ENCODE data around the gene POMT2. TPM values are rescaled to one million over a fixed set of nuclear protein-coding genes. Genes with fewer than 3 reads are reported as not detected.

POMT2 gene
- polyA plus RNA-seq, 1 of the 3 experiments (the other 2 are of a cell fraction) = 19.9 TPM

GRCh38 chr14:77329872-77330271 is 9.2 kb upstream of the POMT2 start:
- Histone ChIP-seq H4K20me1 (ENCODE audit: insufficient read depth) (no peaks in the 10 kb centered on the region), H3K27ac (ENCODE audit: low read depth in 2 of 2, low read length in 1 of 2) (no peak overlapping the region; a peak in 1 of 4 replicates), H2AFZ (ENCODE audit: low read depth) (no peak overlapping the region), H3K4me1 (ENCODE audit: control insufficient read depth in 1 of 2, insufficient read depth in 2 of 2, low read depth in 1 of 2, low read length in 1 of 2) (no peaks in the 10 kb centered on the region), H3K36me3 (replicated peaks in 1 of 2; ENCODE audit: control insufficient read depth in 1 of 2, insufficient read depth in 2 of 2, low read length in 1 of 2) (no peaks in the 10 kb centered on the region), H3K9me3 (no peaks in the 10 kb centered on the region), H3K4me3 (ENCODE audit: low read depth in 2 of 2, low read length in 1 of 2) (no peak overlapping the region), H3F3A (replicated peaks; ENCODE audit: insufficient read depth) (no peaks in the 10 kb centered on the region), H3K27me3 (ENCODE audit: insufficient read depth) (no peaks in the 10 kb centered on the region), H3K9ac (no peak overlapping the region), H3K79me2 (ENCODE audit: insufficient read depth) (no peaks in the 10 kb centered on the region), H3K9me2 (no peaks in the 10 kb centered on the region), H3K4me2 (no peak overlapping the region)
- POLR2A ChIA-PET = interaction anchor here (1.1 kb wide), 1 partner anchor 9 kb away, joined by 3 read pairs; the partner anchor contains the start of genes GSTZ1 and POMT2
- DNase-seq = no peak
- CTCF ChIA-PET = interaction anchor here (2.2 kb wide), 1 partner anchor 14 kb away, joined by 10 read pairs; no protein-coding TSS in a partner anchor
- TF ChIP-seq TAF1 (IDR thresholded peaks at IDR 0.05; ENCODE audit: borderline replicate concordance, low read depth, low read length) (no peak), SMC3 (IDR thresholded peaks at IDR 0.05; ENCODE audit: low read depth, low read length) (no peak), MEF2A (IDR thresholded peaks at IDR 0.05; ENCODE audit: borderline replicate concordance, low read depth) (no peak), NFIC (IDR thresholded peaks at IDR 0.05; ENCODE audit: borderline replicate concordance) (no peak), GABPA (IDR thresholded peaks at IDR 0.05; ENCODE audit: low read depth) (no peak), TEAD4 (IDR thresholded peaks at IDR 0.05; ENCODE audit: borderline replicate concordance, insufficient read depth) (no peak), YY1 (IDR thresholded peaks at IDR 0.05; ENCODE audit: low read depth) (no peak), RXRA (IDR thresholded peaks at IDR 0.05; ENCODE audit: borderline replicate concordance, low read depth) (no peak), MXI1 (IDR thresholded peaks at IDR 0.05; ENCODE audit: low read depth, low read length) (no peak), JUND (IDR thresholded peaks at IDR 0.05) (no peak), FOXM1 (IDR thresholded peaks at IDR 0.05; ENCODE audit: low read depth) (no peak)
- TF ChIP-seq, protein P1, sequence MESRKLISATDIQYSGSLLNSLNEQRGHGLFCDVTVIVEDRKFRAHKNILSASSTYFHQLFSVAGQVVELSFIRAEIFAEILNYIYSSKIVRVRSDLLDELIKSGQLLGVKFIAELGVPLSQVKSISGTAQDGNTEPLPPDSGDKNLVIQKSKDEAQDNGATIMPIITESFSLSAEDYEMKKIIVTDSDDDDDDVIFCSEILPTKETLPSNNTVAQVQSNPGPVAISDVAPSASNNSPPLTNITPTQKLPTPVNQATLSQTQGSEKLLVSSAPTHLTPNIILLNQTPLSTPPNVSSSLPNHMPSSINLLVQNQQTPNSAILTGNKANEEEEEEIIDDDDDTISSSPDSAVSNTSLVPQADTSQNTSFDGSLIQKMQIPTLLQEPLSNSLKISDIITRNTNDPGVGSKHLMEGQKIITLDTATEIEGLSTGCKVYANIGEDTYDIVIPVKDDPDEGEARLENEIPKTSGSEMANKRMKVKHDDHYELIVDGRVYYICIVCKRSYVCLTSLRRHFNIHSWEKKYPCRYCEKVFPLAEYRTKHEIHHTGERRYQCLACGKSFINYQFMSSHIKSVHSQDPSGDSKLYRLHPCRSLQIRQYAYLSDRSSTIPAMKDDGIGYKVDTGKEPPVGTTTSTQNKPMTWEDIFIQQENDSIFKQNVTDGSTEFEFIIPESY (IDR thresholded peaks at IDR 0.05; ENCODE audit: borderline replicate concordance, low read depth) = no peak
- TF ChIP-seq, protein P2, sequence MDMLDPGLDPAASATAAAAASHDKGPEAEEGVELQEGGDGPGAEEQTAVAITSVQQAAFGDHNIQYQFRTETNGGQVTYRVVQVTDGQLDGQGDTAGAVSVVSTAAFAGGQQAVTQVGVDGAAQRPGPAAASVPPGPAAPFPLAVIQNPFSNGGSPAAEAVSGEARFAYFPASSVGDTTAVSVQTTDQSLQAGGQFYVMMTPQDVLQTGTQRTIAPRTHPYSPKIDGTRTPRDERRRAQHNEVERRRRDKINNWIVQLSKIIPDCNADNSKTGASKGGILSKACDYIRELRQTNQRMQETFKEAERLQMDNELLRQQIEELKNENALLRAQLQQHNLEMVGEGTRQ (IDR thresholded peaks at IDR 0.05; ENCODE audit: borderline replicate concordance, low read depth, low read length) = no peak
- TF ChIP-seq, protein P3, sequence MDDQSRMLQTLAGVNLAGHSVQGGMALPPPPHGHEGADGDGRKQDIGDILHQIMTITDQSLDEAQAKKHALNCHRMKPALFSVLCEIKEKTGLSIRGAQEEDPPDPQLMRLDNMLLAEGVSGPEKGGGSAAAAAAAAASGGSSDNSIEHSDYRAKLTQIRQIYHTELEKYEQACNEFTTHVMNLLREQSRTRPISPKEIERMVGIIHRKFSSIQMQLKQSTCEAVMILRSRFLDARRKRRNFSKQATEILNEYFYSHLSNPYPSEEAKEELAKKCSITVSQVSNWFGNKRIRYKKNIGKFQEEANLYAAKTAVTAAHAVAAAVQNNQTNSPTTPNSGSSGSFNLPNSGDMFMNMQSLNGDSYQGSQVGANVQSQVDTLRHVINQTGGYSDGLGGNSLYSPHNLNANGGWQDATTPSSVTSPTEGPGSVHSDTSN (IDR thresholded peaks at IDR 0.05) = no peak
- 93% methylated on average over 4 of the region's 7 CpGs for whole genome bisulfite sequencing (ENCODE audit: low lambda C conversion rate)

- Histone ChIP-seq H3K4me2 (no peak overlapping the region), H3K36me3 (replicated peaks in 1 of 2; ENCODE audit: control insufficient read depth in 1 of 2, insufficient read depth in 2 of 2, low read length in 1 of 2) (no peaks in the 10 kb centered on the region), H2AFZ (ENCODE audit: low read depth) (no peak overlapping the region), H4K20me1 (ENCODE audit: insufficient read depth) (no peaks in the 10 kb centered on the region), H3K9ac (no peak overlapping the region), H3K27me3 (ENCODE audit: insufficient read depth) (no peaks in the 10 kb centered on the region), H3K9me3 (no peaks in the 10 kb centered on the region), H3K27ac (ENCODE audit: low read depth in 2 of 2, low read length in 1 of 2) (no peak overlapping the region), H3K79me2 (ENCODE audit: insufficient read depth) (peaks cover 5% of the 10 kb centered on the region; the same call in 1 of the 2 replicates), H3K9me2 (no peaks in the 10 kb centered on the region), H3K4me3 (ENCODE audit: low read depth in 2 of 2, low read length in 1 of 2) (no peak overlapping the region), H3K4me1 (ENCODE audit: control insufficient read depth in 1 of 2, insufficient read depth in 2 of 2, low read depth in 1 of 2, low read length in 1 of 2) (peaks cover 0 to 6% of the 10 kb centered on the region in 2 experiments; a peak in 2 of 4 replicates), H3F3A (replicated peaks; ENCODE audit: insufficient read depth) (no peaks in the 10 kb centered on the region)
- WGBS (ENCODE audit: low lambda C conversion rate) = no CpG with 5 or more reads among the region's 1 CpG
- TF ChIP-seq FOSL2 (IDR thresholded peaks at IDR 0.05; ENCODE audit: borderline replicate concordance, low read depth) (no peak), JUND (IDR thresholded peaks at IDR 0.05) (no peak), RAD21 (IDR thresholded peaks at IDR 0.05; ENCODE audit: low read length) (no peak), RCOR1 (IDR thresholded peaks at IDR 0.05; ENCODE audit: low read length) (no peak), TCF12 (IDR thresholded peaks at IDR 0.05) (no peak), GABPA (IDR thresholded peaks at IDR 0.05; ENCODE audit: low read depth) (no peak), EZH2phosphoT487 (IDR thresholded peaks at IDR 0.05; ENCODE audit: borderline replicate concordance, low read depth) (no peak), MXI1 (IDR thresholded peaks at IDR 0.05; ENCODE audit: low read depth, low read length) (no peak)
- TF ChIP-seq, protein P4, sequence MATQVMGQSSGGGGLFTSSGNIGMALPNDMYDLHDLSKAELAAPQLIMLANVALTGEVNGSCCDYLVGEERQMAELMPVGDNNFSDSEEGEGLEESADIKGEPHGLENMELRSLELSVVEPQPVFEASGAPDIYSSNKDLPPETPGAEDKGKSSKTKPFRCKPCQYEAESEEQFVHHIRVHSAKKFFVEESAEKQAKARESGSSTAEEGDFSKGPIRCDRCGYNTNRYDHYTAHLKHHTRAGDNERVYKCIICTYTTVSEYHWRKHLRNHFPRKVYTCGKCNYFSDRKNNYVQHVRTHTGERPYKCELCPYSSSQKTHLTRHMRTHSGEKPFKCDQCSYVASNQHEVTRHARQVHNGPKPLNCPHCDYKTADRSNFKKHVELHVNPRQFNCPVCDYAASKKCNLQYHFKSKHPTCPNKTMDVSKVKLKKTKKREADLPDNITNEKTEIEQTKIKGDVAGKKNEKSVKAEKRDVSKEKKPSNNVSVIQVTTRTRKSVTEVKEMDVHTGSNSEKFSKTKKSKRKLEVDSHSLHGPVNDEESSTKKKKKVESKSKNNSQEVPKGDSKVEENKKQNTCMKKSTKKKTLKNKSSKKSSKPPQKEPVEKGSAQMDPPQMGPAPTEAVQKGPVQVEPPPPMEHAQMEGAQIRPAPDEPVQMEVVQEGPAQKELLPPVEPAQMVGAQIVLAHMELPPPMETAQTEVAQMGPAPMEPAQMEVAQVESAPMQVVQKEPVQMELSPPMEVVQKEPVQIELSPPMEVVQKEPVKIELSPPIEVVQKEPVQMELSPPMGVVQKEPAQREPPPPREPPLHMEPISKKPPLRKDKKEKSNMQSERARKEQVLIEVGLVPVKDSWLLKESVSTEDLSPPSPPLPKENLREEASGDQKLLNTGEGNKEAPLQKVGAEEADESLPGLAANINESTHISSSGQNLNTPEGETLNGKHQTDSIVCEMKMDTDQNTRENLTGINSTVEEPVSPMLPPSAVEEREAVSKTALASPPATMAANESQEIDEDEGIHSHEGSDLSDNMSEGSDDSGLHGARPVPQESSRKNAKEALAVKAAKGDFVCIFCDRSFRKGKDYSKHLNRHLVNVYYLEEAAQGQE (IDR thresholded peaks at IDR 0.05; ENCODE audit: low read depth, low read length) = no peak
- POLR2A ChIA-PET = no interaction called here
- DNase-seq = no peak
- CTCF ChIA-PET = interaction anchor here (1.0 kb wide), 1 partner anchor 175 kb away, joined by 3 read pairs; no protein-coding TSS in a partner anchor
These were observed 6.4 kb upstream of the POMT2 start for GRCh38 chr14:77327111-77327510.

Data from SK-N-SH (cell line).